ENCODE results near the gene SFRP5. TPM values are rescaled to one million over a fixed set of nuclear protein-coding genes. Genes with fewer than 3 reads are reported as not detected.
A peak's percentile ranks its signal among the peaks of the same experiment; 100 is the strongest.

The SFRP5 gene
- total RNA-seq, 6 donors from 2014 or later: 0.69 to 14.9 (median 3.6) TPM

DNA sequence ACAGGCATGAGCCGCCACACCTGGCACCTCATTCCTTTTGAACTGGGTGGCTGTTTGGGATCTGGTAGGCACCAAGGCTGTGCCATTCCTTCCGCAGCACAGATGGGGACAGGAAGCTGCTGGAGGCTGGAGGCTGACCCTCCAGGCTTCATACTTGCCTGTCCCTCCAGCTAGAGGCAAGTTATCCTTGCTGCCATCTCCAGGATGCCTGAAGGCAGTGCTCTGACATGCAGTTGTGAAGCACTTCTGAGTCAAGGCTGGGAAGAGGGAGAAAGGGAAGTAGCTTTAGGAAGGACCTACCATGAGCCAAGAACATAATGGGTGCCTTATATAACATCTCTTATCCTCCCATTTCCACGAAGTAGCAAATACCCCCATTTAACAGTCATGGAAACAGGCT, 48.8 kb downstream of the SFRP5 start:
- WGBS, 2 donors: 73 to 77% methylated on average over 2 of the region's 3 CpGs
- H3K4me3 ChIP-seq: no peak overlapping the region
- peaks cover 13 to 23% (median 20%) of the 10 kb centered on the region in 4 donors for H3K4me1 ChIP-seq
- no peak for DNase-seq
- TF ChIP-seq POLR2AphosphoS5 (IDR thresholded peaks at IDR 0.05): no peak
- TF ChIP-seq CTCF (IDR thresholded peaks at IDR 0.05): no peak
- TF ChIP-seq POLR2A (IDR thresholded peaks at IDR 0.05): no peak
- TF ChIP-seq EP300 (IDR thresholded peaks at IDR 0.05): no peak
- no peaks in the 10 kb centered on the region for H3K27me3 ChIP-seq
- H3K27ac ChIP-seq: no peak overlapping the region
- no peaks in the 10 kb centered on the region for H3K9me3 ChIP-seq
- no peak for ATAC-seq (ENCODE audit: low FRiP score in 2 of 2)
- no peaks in the 10 kb centered on the region for H3K36me3 ChIP-seq

DNA sequence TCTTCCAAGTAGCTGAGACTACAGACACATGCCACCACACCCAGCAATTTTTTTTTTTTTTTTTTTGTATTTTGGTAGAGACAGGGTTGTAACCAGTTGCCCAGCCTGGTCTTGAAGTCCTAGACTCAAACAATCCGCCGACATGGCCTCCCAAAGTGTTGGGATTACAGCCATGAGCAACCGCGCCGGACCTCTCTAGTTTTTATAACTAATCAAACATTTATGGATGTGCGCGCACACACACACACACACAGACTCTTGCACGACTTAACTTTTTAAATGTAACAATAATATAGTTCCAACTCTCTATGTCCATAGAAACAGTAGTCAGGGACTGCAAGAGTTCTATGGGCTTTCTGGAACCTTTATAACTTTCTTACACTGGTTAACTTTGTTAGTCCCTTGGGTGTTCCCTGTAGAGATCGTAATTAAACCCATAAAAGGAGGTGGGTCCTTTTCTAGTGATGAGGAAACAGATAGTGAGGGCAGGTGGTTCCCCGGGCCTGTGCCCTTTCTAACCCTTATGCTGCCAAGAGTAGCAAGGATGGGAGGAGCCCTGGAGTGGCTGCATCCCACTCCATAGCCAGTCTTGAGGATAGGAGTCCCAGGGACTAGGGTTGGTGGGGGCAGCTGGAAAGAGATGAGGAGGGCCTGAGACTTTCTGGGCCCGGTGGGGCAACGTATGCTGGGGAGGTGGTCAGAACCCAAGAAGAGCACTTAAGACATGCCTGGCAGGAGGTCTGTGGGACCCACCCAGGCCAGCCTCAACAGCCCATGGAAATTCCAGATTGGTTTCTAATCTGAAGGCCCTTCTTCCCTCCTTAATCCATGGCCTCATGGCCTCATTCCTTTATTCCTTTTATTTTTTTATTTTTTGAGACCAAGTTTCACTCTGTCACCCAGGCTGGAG, 49.7 kb downstream of the SFRP5 start:
- H3K27ac ChIP-seq: peak overlapping the region in 1 of 4 donors; percentile 27
- TF ChIP-seq EP300 (IDR thresholded peaks at IDR 0.05) (no peak), POLR2AphosphoS5 (IDR thresholded peaks at IDR 0.05) (no peak), CTCF (IDR thresholded peaks at IDR 0.05) (no peak), POLR2A (IDR thresholded peaks at IDR 0.05) (no peak)

GRCh38 chr10:97719602-97720001, 52.2 kb downstream of the SFRP5 start:
- Histone ChIP-seq H3K9me3 (no peaks in the 10 kb centered on the region), H3K4me3 (no peak overlapping the region), H3K4me1 (peaks cover 32 to 43% (median 38%) of the 10 kb centered on the region in 4 donors), H3K27ac (peak overlapping the region in 2 of 4 donors; percentile 68 to 77), H3K36me3 (peaks cover 0 to 10% (median 4%) of the 10 kb centered on the region in 4 donors), H3K27me3 (no peaks in the 10 kb centered on the region)
- 91 to 95% methylated on average over 2 of the region's 2 CpGs for WGBS, 2 donors
- no peak for TF ChIP-seq POLR2AphosphoS5 (IDR thresholded peaks at IDR 0.05)
- TF ChIP-seq POLR2A (IDR thresholded peaks at IDR 0.05): no peak
- TF ChIP-seq CTCF (IDR thresholded peaks at IDR 0.05): no peak
- DNase-seq (no peak), ATAC-seq (ENCODE audit: low FRiP score in 2 of 2) (no peak)

More for the DNA sequence above, 49.7 kb downstream of the SFRP5 start:
- ATAC-seq (ENCODE audit: low FRiP score in 2 of 2): no peak
- Histone ChIP-seq H3K4me1 (peaks cover 16 to 31% (median 22%) of the 10 kb centered on the region in 4 donors), H3K9me3 (no peaks in the 10 kb centered on the region), H3K36me3 (peaks cover 0 to 8% (median 2%) of the 10 kb centered on the region in 4 donors), H3K4me3 (no peak overlapping the region), H3K27me3 (no peaks in the 10 kb centered on the region)
- 86 to 87% methylated on average over 12 of the region's 12 CpGs for WGBS, 2 donors
- no peak for DNase-seq

- no peaks in the 10 kb centered on the region for H3K9me3 ChIP-seq
- H3K4me3 ChIP-seq: no peak overlapping the region
- peak in 1 of 2 donors; percentile 88 for DNase-seq
- H3K4me1 ChIP-seq: peaks cover 38 to 43% (median 41%) of the 10 kb centered on the region in 4 donors
- peak overlapping the region; percentile 7 to 77 (median 66) for H3K27ac ChIP-seq
- peak; percentile 20 to 94 for ATAC-seq (ENCODE audit: low FRiP score in 2 of 2)
- no peaks in the 10 kb centered on the region for H3K27me3 ChIP-seq
- TF ChIP-seq POLR2AphosphoS5 (IDR thresholded peaks at IDR 0.05) (peak; percentile 47 to 50), CTCF (IDR thresholded peaks at IDR 0.05) (no peak), EP300 (IDR thresholded peaks at IDR 0.05) (peak in 1 of 4 donors; percentile 37), POLR2A (IDR thresholded peaks at IDR 0.05) (peak in 1 of 4 donors; percentile 56)
- WGBS, 2 donors: 28 to 40% methylated on average over 6 to 8 of the region's 8 CpGs
- H3K36me3 ChIP-seq: peaks cover 0 to 10% (median 4%) of the 10 kb centered on the region in 4 donors
Observed at GRCh38 chr10:97718659-97719142, 53.1 kb downstream of the SFRP5 start.

Measured in upper lobe of left lung (tissue), 6 donors.